CD4-positive, alpha-beta T cell treated with Interferon alpha-2 for 1 hour (primary cell): ENCODE measurements around the gene RAB13.

Experiments used
- DNase-seq, 2 donors: peaks; one replicate each; pipeline ENCODE4 v3.0.0-alpha.2; 2020 to 2022

The RAB13 gene

DNA sequence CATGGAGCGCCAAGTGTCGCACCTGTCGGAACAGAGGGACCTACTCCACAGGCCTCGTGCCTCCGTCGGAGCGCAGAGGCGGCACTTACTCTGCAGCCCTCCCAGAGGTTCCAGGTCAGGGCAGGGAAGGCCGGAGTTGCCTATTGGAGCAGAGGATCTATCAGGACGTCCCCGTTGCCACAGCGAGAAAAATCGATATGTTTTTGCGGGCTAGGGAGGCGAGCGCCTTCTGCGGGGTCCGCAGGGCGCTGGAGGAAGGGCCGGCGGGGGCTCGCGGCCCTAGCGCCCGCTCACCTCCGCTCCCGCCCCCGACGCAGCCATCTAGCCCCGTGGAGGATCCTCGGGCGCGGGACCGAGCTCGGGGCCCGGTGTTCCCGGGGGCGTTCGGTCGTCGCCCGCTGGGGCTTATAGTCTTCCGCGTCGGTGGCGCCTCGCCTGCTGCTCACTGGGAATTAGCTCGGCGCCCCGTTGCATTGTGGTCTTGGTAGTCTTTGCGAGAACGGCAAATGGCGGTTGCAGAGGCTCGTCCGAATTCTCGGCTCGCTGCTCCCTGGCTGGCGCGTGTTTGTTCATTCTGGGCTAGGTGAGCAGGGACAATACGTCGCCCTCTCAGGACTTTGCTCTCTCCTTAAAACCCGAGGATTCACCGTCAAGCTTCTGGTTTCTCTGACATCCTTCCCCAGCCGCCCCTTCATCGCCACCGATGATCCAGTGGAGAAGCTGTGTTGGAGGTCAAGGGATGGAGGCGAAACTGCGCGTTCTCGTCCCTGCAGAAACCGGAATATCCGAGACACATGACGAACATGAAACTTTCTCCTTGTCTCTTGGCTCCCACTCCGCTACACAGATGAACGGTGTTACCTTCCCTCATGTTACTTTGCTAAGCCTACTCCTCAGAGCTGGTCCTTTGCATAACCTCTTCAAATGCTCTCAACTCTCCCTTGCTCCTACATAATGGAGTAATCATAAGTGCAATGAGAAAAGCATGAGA, 8.6 kb downstream of the RAB13 start, which contains the start of gene JTB:
Gene JTB (minus strand): TSS at position 425 of the 991 bp plus-strand sequence. CDS start 422 bp downstream, at position 3.
- DNase-seq = peak; percentile 79 to 88

DNA sequence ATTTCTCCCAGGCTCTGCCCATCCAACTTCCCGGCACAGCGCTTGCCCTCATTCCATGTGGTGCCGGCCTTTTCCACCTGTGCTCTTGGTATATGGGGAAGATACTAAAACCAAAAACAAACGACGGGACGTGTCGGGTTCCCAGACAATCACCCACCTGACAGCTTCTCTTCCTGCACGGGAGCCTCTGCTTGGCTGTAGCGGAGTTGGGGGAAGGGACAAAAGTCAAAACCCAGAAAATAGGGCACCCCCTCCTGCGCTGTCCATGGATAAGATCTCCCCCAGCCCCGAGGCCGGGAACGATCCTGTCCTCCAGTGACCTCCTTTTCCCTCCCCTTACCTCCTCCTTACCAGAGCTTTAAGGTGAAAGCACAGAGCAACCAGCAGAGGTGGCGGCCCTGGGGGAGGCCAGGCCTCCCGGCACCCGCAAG, 9.3 kb downstream of the RAB13 start:
- no peak for DNase-seq

DNA sequence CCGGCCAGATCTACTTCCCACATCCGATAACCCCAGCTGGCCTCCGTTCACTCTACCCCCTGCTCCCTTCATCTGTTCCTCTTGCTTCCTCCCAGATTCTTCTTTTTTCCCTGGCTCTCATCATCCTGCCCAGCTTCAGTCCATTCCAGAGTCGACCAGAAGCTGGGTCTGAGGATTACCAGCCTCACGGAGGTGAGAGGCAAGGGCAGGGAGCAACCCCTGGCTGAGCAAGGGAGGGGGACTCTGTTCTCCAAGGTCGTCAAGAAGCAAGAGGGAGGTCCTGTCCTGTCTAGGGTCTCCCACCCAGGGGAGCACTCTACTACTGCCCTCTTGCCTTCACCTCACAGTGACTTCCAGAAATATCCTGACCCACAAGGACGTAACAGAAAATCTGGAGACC, 12.6 kb downstream of the RAB13 start:
- DNase-seq = no peak

DNA sequence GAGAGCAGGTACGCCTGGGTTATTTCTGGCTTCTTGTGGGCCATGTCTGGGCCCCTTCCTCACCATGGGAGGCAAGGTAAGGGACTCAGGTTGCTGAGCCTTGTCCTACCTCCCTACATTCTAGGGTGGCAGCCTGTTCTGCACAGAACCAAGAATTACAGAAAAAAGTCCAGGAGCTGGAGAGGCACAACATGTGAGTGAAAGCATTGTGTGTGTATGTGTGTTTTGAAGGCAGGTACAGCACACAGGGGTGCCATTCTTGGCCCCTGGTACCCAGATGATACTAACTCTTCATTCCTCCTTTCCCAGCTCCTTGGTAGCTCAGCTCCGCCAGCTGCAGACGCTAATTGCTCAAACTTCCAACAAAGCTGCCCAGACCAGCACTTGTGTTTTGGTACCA, 13.1 kb downstream of the RAB13 start:
- DNase-seq = no peak

DNA sequence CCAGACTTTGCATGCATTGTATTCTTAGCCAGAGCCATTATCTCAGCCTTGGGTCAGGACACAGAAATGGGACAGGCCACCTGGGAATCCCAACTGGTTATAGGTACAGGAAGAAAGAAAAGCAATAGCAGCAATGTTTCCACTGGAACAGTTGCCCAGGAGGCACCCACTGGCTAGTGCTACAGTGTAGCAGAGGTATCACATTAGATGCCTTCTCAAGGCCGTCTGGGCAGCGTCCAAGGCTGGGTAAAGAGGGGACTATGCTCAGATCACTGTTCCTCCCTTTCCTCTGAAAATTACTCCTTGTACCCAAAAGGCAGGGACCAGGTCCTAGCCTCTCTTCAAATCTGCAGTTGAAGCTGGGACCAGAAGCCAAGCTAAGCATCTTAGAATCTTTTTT, 15.8 kb downstream of the RAB13 start:
- DNase-seq = no peak

DNA sequence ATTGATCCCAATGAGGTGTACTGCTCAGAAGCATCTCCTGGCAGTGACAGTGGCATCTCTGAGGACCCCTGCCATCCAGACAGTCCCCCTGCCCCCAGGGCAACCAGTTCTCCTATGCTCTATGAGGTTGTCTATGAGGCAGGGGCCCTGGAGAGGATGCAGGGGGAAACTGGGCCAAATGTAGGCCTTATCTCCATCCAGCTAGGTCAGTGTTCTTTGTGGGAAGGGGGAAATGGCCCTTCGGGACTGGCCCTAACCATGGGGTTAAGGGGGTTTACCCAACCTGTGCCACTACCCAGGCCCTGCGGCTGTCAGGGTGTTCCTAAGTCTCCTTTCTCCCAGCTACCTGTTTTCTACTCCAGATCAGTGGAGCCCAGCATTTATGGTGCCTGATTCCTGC, 17.2 kb downstream of the RAB13 start:
- no peak for DNase-seq

DNA sequence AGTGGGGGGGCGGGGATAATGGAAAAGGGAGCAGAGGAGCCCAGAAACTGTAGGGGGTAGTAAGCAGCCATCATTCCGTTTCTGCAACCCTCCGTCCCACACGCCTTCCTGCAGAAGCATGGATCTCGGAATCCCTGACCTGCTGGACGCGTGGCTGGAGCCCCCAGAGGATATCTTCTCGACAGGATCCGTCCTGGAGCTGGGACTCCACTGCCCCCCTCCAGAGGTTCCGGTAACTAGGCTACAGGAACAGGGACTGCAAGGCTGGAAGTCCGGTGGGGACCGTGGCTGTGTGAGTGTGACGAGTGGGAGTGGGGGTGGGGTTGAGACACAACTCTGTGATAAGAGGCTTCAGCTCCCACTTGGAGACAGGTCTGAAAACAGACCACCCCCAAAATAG, 17.7 kb downstream of the RAB13 start:
- DNase-seq = no peak

DNA sequence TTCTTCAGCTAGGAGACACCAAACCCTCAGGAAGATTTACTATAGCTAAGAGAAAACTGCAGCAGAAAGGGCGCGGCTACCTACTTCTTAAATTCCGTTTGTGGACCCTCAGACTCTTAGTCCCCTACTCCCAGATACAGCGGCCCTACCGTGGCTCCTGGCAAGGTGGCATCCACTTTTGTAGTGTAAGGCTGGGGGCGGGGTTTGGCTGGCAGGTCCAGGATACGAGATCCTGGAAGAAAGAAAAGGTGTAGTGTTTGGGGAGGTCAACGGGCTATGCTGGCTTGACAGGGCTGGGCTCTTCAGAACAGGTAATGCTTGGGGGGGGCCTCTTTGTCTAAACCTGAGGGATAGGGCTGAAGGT, 18.2 kb downstream of the RAB13 start:
- DNase-seq = no peak

DNA sequence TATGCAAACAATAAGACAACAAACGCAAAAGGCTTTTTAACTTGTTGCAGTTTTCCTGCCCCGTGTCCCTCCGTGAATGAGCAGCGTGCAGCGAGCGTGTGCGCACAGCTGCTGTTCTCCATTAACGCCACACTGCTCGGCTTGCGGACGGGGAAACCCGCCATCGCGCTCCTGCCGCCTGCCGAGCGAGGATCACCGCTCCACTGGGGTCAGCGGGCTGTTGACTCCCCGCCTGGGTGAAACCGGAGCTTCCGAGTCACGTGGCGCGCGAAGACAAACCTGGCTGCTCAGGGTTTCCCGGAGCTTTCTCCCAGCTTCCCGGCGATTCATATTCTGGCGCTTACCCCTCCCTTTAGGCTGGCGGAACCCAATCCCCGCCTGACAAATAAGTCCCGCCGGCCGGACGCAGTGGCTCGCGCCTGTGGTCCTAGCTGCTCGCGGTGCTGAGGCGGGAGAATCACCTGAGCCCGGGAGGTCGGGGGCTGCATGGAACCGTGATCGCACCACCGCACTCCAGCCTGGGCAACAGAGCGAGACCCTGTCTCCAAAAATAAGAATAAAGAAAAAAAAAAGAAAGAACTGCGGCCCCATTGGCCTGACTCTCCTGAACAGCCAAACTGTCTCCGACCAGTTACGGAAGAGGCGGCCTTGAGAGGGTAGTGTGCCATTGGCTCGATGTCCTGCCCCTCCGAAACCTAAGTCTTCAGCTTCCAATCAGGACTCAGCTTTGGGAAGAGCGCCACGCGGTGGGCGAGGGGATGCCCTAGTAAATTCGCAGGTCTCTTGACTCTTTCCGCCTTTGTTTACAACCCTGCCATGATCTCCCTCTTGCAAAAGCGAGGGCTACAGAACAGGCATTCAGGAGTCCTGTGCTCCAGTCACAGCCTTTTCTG, 18.8 kb downstream of the RAB13 start, which contains the start of gene CREB3L4:
Gene CREB3L4 (plus strand): TSS at position 796 of the 893 bp plus-strand sequence. CDS start 624 bp downstream, outside the sequence.
- peak; percentile 89 to 91 for DNase-seq

DNA sequence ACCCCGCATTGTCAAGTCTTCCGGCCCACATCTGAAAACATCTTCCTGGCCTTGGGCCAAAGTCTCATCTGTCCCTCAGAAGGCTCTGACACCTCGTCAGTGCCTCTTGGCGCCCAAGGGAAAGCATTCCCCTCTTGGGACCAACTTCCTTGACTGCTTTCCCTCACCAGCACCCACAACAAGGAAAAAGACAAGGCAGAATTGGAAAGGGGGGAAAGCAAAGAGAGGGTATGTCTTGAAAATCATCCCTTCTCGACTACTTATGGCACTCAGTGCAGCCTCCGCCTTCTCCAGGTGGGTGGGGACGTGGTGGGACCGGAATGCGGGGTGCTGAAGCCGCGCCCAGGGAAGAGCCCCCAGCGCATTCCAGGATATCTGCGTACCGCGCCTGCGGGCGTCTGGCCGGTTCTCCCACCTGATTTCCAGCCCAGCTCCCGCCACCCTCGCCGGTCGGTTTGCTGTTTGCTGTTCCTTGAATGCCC, 22.2 kb downstream of the RAB13 start:
- no peak for DNase-seq

DNA sequence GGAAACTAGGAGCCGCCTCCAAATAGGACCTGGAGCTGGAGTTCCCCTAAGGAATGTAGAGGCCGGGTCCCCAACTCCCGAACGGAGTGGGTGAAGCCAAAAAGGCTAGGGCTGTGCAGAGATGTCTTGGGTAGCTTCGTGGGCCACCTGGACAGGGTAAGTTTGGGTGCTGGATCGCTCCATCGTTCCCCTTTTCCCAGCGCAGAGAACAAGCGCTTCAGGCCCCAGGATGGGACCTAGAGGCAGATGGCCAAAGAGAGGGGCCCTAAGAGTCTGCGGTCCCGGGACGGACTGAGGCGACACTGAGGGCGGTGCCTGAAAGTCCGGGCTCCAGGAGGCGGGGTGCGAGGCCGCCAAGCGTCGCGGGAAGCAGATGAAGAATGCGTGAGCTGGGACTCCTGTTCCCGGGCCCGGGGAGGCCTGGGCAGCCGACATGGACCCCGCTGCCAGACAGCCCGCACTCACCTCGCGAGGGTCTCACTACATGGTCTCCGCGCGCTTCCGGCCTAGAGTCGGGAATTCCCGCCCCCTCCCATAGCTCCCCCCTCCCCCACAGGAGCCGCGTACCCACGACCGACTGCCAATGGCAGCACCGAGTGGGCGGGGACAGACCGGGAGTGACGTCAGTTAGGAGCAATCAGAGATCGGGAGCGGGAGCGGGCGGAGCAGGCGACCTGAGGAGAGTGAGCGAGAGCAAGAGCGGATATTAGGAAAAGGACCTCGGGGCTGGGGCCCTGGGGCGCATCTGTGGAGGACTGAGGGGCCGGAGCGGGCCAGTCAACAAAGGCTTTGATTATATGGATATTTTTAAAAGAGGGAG, 22.9 kb downstream of the RAB13 start, which contains the start of gene SLC39A1:
Gene SLC39A1 (minus strand): TSS at position 508 of the 820 bp plus-strand sequence. CDS start 822 bp downstream, outside the sequence.
- DNase-seq = peak; percentile 91 to 94

DNA sequence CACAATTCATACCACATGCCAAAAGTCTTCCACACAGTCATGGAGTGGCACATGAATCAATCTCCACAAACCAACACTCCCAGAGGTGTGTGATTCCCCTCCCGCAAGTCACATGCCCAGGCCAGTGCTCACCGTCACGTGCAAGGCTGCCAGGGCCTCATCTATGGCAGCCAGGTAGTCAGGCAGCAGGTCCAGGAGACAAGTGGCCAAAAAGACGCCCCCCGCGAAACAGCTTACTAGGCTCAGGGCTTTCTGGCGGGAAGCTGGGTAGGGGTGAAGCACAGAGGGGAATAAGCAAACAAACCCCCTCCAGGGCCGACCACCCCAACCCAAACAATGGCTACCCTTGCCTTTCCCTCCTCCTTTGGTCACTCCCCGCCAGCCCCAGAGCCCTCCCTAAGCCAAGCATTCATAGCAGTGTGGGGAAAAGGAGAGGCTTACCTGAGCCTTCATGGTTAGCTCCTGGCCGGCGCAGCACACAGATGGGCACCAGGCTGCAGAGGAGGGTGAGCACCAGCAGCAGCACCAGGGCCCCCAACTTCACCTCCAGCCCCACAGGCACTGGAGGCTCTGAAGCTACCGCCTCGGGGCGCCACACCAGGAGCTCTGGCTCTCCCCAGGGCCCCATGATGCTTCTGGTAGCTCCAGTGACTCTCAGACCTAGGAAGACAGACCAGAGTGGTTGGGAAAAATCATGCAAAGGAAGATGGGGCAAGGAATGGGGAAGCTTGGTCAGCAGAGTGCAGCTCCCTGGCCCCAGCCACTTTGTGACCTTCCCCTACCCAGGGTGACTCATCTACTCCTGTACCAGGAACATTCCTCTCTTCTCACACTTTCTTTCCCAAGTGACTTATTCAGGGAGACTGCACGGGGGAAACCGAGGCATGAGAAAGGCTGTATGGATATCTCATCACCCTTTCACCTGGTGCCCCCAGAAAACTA, 23.8 kb downstream of the RAB13 start:
- DNase-seq = no peak

DNA sequence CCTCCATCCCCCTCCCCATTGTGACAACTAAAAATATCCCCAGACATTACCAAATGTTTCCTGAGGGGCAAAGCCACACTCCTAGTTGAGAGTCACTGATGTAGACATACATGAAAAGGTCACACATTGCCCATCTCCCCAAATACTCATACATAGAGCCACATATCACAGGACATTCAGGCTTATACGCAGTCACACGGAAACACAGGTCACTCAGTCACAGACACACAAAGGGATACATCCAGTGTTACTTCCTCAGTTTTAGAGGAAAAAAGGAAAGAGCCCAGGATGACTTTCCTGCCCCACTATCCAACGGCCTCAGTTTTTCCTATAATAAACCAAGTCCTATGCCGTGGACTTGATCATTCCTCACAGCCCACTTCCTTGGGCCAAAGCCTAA, 24.7 kb downstream of the RAB13 start:
- DNase-seq = no peak

DNA sequence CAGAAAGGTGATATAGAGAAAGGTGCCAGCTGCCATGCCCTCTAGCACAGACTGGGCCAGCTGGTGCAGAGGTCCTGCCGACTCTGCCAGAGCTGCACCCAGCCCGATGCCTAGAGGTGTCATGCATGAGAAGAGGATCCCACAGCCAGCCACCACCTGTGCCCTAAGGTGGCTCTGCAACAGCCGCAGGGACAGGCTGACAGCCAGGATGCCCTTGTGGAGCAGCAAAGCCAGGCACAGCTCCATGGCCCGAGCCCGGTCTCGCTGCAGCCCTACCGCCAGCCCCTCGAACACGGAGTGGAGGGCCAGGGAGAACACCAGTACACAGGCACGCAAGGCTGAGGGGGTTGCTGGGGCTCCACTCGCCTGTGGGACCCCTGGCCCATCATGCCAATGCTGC, 25.9 kb downstream of the RAB13 start:
- DNase-seq = no peak

DNA sequence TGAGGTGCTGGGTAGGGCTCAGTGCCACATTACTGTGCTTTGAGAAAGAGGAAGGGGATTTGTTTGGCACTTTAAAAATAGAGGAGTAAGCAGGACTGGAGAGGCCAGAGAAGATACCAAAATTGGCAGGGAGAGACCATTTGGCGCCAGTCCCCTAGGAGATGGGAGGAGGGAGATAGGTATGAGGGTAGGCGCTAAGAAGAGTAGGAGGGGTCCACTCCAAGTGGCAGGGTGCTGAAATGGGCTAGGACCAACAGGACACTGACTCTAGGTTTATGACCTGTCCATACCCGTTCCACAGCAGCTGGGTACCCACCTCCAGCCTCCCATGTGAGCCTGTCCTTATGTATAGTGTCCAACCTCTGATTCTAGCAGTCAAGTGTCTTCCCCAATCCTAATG, 26.7 kb downstream of the RAB13 start:
- DNase-seq = no peak

DNA sequence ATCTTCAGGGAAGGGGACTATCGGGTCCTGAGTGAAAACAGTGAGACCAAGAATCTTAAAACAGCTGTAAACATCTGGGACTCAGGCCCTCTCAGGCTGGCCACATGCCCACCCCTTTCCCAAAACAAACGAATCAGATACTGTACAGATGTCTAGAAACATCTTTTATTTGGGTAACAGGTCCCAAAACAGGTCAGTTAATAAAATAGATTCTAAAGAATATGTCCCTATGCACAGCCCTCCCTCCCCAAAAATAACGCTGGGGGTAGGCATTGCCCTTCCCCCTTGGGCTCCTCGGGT, 27.2 kb downstream of the RAB13 start:
- DNase-seq = no peak

DNA sequence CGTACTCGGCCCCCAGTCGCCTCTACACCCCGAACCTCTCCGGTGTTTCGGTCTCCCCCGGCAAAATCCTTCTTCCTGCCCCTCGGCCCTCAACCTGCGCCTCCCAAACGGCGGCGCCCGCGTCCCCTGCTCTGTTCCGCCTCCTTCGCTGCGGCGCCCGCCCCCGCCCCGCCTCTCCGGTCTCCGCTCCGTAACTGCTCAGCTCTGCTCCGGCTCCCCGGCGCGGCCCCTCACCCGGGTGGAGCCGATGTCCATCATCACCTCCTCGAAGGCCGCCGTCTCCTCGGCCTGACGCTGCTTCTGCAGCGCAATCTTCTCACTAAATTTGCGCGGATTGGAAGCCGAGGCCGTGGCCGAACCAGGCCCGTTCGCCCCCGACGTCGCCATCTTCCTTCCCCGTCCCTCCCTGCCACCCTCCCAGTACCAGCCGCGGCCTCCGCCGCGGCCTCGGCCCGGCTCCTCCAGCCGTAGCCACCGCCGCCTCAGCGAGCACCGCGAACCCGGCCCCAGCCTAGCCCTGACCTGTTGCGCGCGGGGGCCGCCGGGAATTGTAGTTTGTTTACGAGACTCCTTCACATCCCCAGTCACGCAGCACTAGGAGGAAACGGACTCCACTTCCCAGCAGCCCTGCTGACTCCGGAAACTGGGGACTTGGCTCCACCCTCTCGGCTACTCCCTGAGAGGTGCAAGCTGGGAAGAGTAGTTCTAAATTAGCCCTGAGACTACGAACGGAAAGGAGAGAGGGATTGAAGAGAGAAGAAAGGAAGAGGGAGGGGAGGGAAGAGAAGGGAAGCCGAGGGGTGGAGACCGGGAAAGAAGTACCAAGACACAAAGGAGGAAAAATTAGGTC, 27.8 kb downstream of the RAB13 start, which contains the start of gene CRTC2:
Gene CRTC2 (minus strand): TSS at position 502 of the 850 bp plus-strand sequence. CDS start 115 bp downstream, at position 387.
- peak; percentile 97 to 98 for DNase-seq

DNA sequence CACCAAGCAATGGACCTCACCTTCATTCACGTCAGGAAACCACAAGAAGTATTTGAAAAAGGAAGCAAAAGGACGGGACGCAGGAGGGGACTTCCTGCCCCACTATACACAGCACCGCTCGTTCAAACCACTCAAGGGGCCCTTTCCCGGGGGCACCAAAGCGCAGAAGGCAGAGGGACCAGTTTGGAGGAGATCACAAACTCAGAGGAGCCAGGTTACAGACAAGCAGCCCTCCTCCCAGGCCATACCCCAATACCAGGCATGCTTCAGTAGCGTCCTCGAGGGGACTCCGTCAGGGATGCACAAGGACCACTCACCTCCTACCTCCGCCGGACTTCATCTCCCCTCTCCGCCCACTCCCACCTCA, 28.4 kb downstream of the RAB13 start:
- peak; percentile 13 to 62 for DNase-seq

DNA sequence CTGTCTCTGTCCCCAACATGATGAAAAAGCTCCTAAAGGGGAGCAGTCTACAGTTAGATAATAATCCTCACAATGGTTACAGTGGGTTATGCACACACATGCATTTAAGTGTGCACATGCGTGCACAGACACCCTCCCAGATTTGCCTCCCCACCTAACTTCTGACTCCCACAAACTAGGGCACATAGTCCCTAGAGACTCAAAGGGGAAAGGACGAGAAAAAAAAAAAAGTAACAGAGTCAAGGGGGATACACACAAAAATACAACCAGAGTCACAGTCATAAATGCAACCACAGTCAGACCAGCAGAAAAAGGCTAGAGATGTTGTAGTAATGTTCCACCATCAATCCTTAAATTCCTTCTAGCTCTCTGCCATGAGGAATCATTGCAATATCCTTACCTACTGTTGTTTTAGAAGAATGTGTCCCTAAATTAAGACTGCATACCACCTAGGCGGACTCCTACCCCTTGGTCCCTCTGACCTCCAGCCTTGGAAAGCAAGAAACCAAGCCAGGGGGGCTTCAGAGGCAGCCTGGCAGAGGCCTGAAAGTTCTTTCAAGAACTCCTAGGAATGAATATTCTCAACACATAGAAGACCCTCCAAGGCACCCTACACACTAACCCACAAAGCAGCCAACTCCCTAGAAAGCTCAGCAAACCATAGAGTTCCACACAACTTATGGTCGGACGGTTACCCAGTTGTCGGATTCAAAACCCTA, 29.0 kb downstream of the RAB13 start:
- no peak for DNase-seq
